ENCODE data around the gene MLH1.

MLH1 gene

GRCh38 chr3:36973139-36973538, 20.2 kb upstream of the MLH1 start:
- Histone ChIP-seq H3K9me3 (ENCODE audit: control insufficient read depth, low read length) (no peaks in the 10 kb centered on the region), H3K27ac (ENCODE audit: low read length, poor library complexity, severe bottlenecking) (no peak overlapping the region), H2BK15ac (ENCODE audit: low read depth, poor library complexity, severe bottlenecking) (no peak overlapping the region), H3K14ac (ENCODE audit: low read length in 2 of 2) (no peak overlapping the region), H3K79me1 (replicated peaks; ENCODE audit: low read length, poor library complexity, severe bottlenecking) (no peaks in the 10 kb centered on the region), H4K91ac (ENCODE audit: low read length) (no peak overlapping the region), H3K36me3 (ENCODE audit: control insufficient read depth in 1 of 2, insufficient read depth in 2 of 2, low read depth in 1 of 2, low read length in 2 of 2) (no peaks in the 10 kb centered on the region), H3K18ac (ENCODE audit: low read depth in 1 of 2, low read length in 2 of 2) (no peak overlapping the region), H3K4me2 (ENCODE audit: low read length, poor library complexity, severe bottlenecking) (no peak overlapping the region), H3K4me1 (ENCODE audit: control insufficient read depth, insufficient read depth, low read depth, low read length) (peaks cover 3% of the 10 kb centered on the region), H2AK5ac (ENCODE audit: low read length, severe bottlenecking) (no peak overlapping the region), H3K9ac (ENCODE audit: low read length) (no peak overlapping the region), H3K27me3 (ENCODE audit: control insufficient read depth in 1 of 2, insufficient read depth in 1 of 2, low read length in 2 of 2) (no peaks in the 10 kb centered on the region), H2BK5ac (ENCODE audit: low read depth, low read length, poor library complexity, severe bottlenecking) (no peak overlapping the region), H3K4me3 (ENCODE audit: insufficient read depth in 1 of 2, low read depth in 1 of 2, low read length in 2 of 2) (no peak overlapping the region), H2AFZ (ENCODE audit: low read depth, low read length) (no peak overlapping the region), H4K8ac (ENCODE audit: low read length) (no peak overlapping the region), H3K23ac (ENCODE audit: low read length in 2 of 2) (no peak overlapping the region), H2BK120ac (ENCODE audit: low read depth, low read length) (no peak overlapping the region), H2BK12ac (ENCODE audit: low read length in 2 of 2) (no peak overlapping the region), H3K4ac (ENCODE audit: low read depth in 1 of 2, low read length in 2 of 2) (no peak overlapping the region)
- no CpG with 5 or more reads among the region's 1 CpG for WGBS
- DNase-seq, result no peak

GRCh38 chr3:36981006-36981405, 12.3 kb upstream of the MLH1 start:
- Histone ChIP-seq H3K27me3 (ENCODE audit: control insufficient read depth in 1 of 2, insufficient read depth in 1 of 2, low read length in 2 of 2) (no peaks in the 10 kb centered on the region), H3K9me3 (ENCODE audit: control insufficient read depth, low read length) (no peaks in the 10 kb centered on the region), H2BK5ac (ENCODE audit: low read depth, low read length, poor library complexity, severe bottlenecking) (no peak overlapping the region), H3K4me2 (ENCODE audit: low read length, poor library complexity, severe bottlenecking) (no peak overlapping the region), H3K4me3 (ENCODE audit: insufficient read depth in 1 of 2, low read depth in 1 of 2, low read length in 2 of 2) (no peak overlapping the region), H3K18ac (ENCODE audit: low read depth in 1 of 2, low read length in 2 of 2) (no peak overlapping the region), H3K14ac (ENCODE audit: low read length in 2 of 2) (no peak overlapping the region), H3K23ac (ENCODE audit: low read length in 2 of 2) (no peak overlapping the region), H3K36me3 (ENCODE audit: control insufficient read depth in 1 of 2, insufficient read depth in 2 of 2, low read depth in 1 of 2, low read length in 2 of 2) (peaks cover 11 to 43% of the 10 kb centered on the region in 2 experiments), H2BK15ac (ENCODE audit: low read depth, poor library complexity, severe bottlenecking) (no peak overlapping the region), H2BK120ac (ENCODE audit: low read depth, low read length) (no peak overlapping the region), H2AFZ (ENCODE audit: low read depth, low read length) (no peak overlapping the region), H3K79me1 (replicated peaks; ENCODE audit: low read length, poor library complexity, severe bottlenecking) (peaks cover 5% of the 10 kb centered on the region), H4K91ac (ENCODE audit: low read length) (no peak overlapping the region), H3K27ac (ENCODE audit: low read length, poor library complexity, severe bottlenecking) (no peak overlapping the region), H3K4ac (ENCODE audit: low read depth in 1 of 2, low read length in 2 of 2) (no peak overlapping the region), H4K8ac (ENCODE audit: low read length) (no peak overlapping the region), H2AK5ac (ENCODE audit: low read length, severe bottlenecking) (no peak overlapping the region), H3K9ac (ENCODE audit: low read length) (no peak overlapping the region), H2BK12ac (ENCODE audit: low read length in 2 of 2) (no peak overlapping the region), H3K4me1 (ENCODE audit: control insufficient read depth, insufficient read depth, low read depth, low read length) (no peaks in the 10 kb centered on the region)
- DNase-seq, result no peak
- WGBS, result 94% methylated on average over 4 of the region's 4 CpGs

GRCh38 chr3:36988356-36988755, 5.0 kb upstream of the MLH1 start:
- H3K36me3 ChIP-seq (ENCODE audit: control insufficient read depth in 1 of 2, insufficient read depth in 2 of 2, low read depth in 1 of 2, low read length in 2 of 2), result peaks cover 9 to 82% of the 10 kb centered on the region in 2 experiments
- no peaks in the 10 kb centered on the region for H3K27me3 ChIP-seq (ENCODE audit: control insufficient read depth in 1 of 2, insufficient read depth in 1 of 2, low read length in 2 of 2)
- peaks cover 9% of the 10 kb centered on the region for H3K79me1 ChIP-seq (replicated peaks; ENCODE audit: low read length, poor library complexity, severe bottlenecking)
- WGBS, result 94% methylated on average over 2 of the region's 2 CpGs
- H3K4me2 ChIP-seq (ENCODE audit: low read length, poor library complexity, severe bottlenecking), result peak overlapping the region; percentile 6
- no peak overlapping the region for H2BK12ac ChIP-seq (ENCODE audit: low read length in 2 of 2)
- no peak overlapping the region for H3K9ac ChIP-seq (ENCODE audit: low read length)
- H4K8ac ChIP-seq (ENCODE audit: low read length), result no peak overlapping the region
- H3K14ac ChIP-seq (ENCODE audit: low read length in 2 of 2), result no peak overlapping the region
- no peak overlapping the region for H4K91ac ChIP-seq (ENCODE audit: low read length)
- H2BK15ac ChIP-seq (ENCODE audit: low read depth, poor library complexity, severe bottlenecking), result no peak overlapping the region
- no peak overlapping the region for H2BK5ac ChIP-seq (ENCODE audit: low read depth, low read length, poor library complexity, severe bottlenecking)
- H3K18ac ChIP-seq (ENCODE audit: low read depth in 1 of 2, low read length in 2 of 2), result no peak overlapping the region
- peak overlapping the region; percentile 19 for H2BK120ac ChIP-seq (ENCODE audit: low read depth, low read length)
- H2AK5ac ChIP-seq (ENCODE audit: low read length, severe bottlenecking), result no peak overlapping the region
- H2AFZ ChIP-seq (ENCODE audit: low read depth, low read length), result no peak overlapping the region
- no peak overlapping the region for H3K4me3 ChIP-seq (ENCODE audit: insufficient read depth in 1 of 2, low read depth in 1 of 2, low read length in 2 of 2)
- H3K23ac ChIP-seq (ENCODE audit: low read length in 2 of 2), result no peak overlapping the region
- H3K4ac ChIP-seq (ENCODE audit: low read depth in 1 of 2, low read length in 2 of 2), result no peak overlapping the region
- no peak overlapping the region for H3K27ac ChIP-seq (ENCODE audit: low read length, poor library complexity, severe bottlenecking)
- no peak for DNase-seq
- H3K4me1 ChIP-seq (ENCODE audit: control insufficient read depth, insufficient read depth, low read depth, low read length), result peaks cover 1% of the 10 kb centered on the region
- no peaks in the 10 kb centered on the region for H3K9me3 ChIP-seq (ENCODE audit: control insufficient read depth, low read length)

- Histone ChIP-seq H4K8ac (ENCODE audit: low read length) (no peak overlapping the region), H3K9me3 (ENCODE audit: control insufficient read depth, low read length) (no peaks in the 10 kb centered on the region), H3K9ac (ENCODE audit: low read length) (peak overlapping the region; percentile 96), H2AK5ac (ENCODE audit: low read length, severe bottlenecking) (no peak overlapping the region), H2AFZ (ENCODE audit: low read depth, low read length) (no peak overlapping the region), H2BK120ac (ENCODE audit: low read depth, low read length) (no peak overlapping the region), H2BK5ac (ENCODE audit: low read depth, low read length, poor library complexity, severe bottlenecking) (no peak overlapping the region), H3K4me1 (ENCODE audit: control insufficient read depth, insufficient read depth, low read depth, low read length) (peaks cover 1% of the 10 kb centered on the region), H3K4me3 (ENCODE audit: insufficient read depth in 1 of 2, low read depth in 1 of 2, low read length in 2 of 2) (peak overlapping the region in 1 of 2 experiments; percentile 93), H3K36me3 (ENCODE audit: control insufficient read depth in 1 of 2, insufficient read depth in 2 of 2, low read depth in 1 of 2, low read length in 2 of 2) (peaks cover 9 to 76% of the 10 kb centered on the region in 2 experiments), H2BK12ac (ENCODE audit: low read length in 2 of 2) (no peak overlapping the region), H2BK15ac (ENCODE audit: low read depth, poor library complexity, severe bottlenecking) (no peak overlapping the region), H3K18ac (ENCODE audit: low read depth in 1 of 2, low read length in 2 of 2) (no peak overlapping the region), H3K27me3 (ENCODE audit: control insufficient read depth in 1 of 2, insufficient read depth in 1 of 2, low read length in 2 of 2) (no peaks in the 10 kb centered on the region), H3K79me1 (replicated peaks; ENCODE audit: low read length, poor library complexity, severe bottlenecking) (peaks cover 9% of the 10 kb centered on the region), H3K14ac (ENCODE audit: low read length in 2 of 2) (no peak overlapping the region), H3K23ac (ENCODE audit: low read length in 2 of 2) (no peak overlapping the region), H4K91ac (ENCODE audit: low read length) (no peak overlapping the region), H3K4me2 (ENCODE audit: low read length, poor library complexity, severe bottlenecking) (no peak overlapping the region), H3K4ac (ENCODE audit: low read depth in 1 of 2, low read length in 2 of 2) (no peak overlapping the region), H3K27ac (ENCODE audit: low read length, poor library complexity, severe bottlenecking) (no peak overlapping the region)
- DNase-seq, result no peak
- 100% methylated on average over 1 of the region's 3 CpGs for WGBS
These were observed 4.3 kb upstream of the MLH1 start for GRCh38 chr3:36989005-36989404.

Measured in mesenchymal stem cell (in vitro differentiated cells and primary cell).